ENCODE results near the gene SPIRE2. TPM values are rescaled to one million over a fixed set of nuclear protein-coding genes. Genes with fewer than 3 reads are reported as not detected.

The SPIRE2 gene
- total and polyA plus RNA-seq, 2 experiments from 2014 or later, result 18.4 to 21.7 TPM

- H4K20me1 ChIP-seq (ENCODE audit: insufficient read depth, poor library complexity, severe bottlenecking), result no peaks in the 10 kb centered on the region
- no peaks in the 10 kb centered on the region for H3K27me3 ChIP-seq
- TF ChIP-seq EZH2phosphoT487 (IDR thresholded peaks at IDR 0.05; ENCODE audit: low read depth, severe bottlenecking, unreplicated experiment) (no peak), EZH2 (IDR thresholded peaks at IDR 0.05; ENCODE audit: borderline replicate concordance) (no peak), CTCF (IDR thresholded peaks at IDR 0.05; ENCODE audit: poor library complexity) (no peak)
- H3K36me3 ChIP-seq (replicated peaks; ENCODE audit: insufficient read depth, low read depth), result no peaks in the 10 kb centered on the region
- no peak overlapping the region for H2AFZ ChIP-seq
- H3K79me2 ChIP-seq, result no peaks in the 10 kb centered on the region
- no peaks in the 10 kb centered on the region for H3K9me3 ChIP-seq (ENCODE audit: low read depth)
- 96% methylated on average over 5 of the region's 5 CpGs for WGBS (ENCODE audit: low lambda C conversion rate, missing lambda C conversion rate)
- no peak overlapping the region for H3K27ac ChIP-seq
- no peak overlapping the region for H3K4me3 ChIP-seq
- no peak for DNase-seq (ENCODE audit: low spot score)
- no peaks in the 10 kb centered on the region for H3K9me2 ChIP-seq (replicated peaks; ENCODE audit: insufficient read depth)
- H3K4me2 ChIP-seq, result no peak overlapping the region
- H3K4me1 ChIP-seq (ENCODE audit: insufficient read depth), result no peaks in the 10 kb centered on the region
Observed at GRCh38 chr16:89798126-89798525, 30.1 kb upstream of the SPIRE2 start.

GRCh38 chr16:89798832-89799370 lies 29.4 kb upstream of the SPIRE2 start:
- no peaks in the 10 kb centered on the region for H3K27me3 ChIP-seq
- no peaks in the 10 kb centered on the region for H4K20me1 ChIP-seq (ENCODE audit: insufficient read depth, poor library complexity, severe bottlenecking)
- H3K9me3 ChIP-seq (ENCODE audit: low read depth), result no peaks in the 10 kb centered on the region
- no peak for DNase-seq (ENCODE audit: low spot score)
- no peak overlapping the region for H3K4me3 ChIP-seq
- no peak overlapping the region for H3K27ac ChIP-seq
- 89% methylated on average over 15 of the region's 15 CpGs for WGBS (ENCODE audit: low lambda C conversion rate, missing lambda C conversion rate)
- no peaks in the 10 kb centered on the region for H3K9me2 ChIP-seq (replicated peaks; ENCODE audit: insufficient read depth)
- H3K79me2 ChIP-seq, result no peaks in the 10 kb centered on the region
- no peaks in the 10 kb centered on the region for H3K36me3 ChIP-seq (replicated peaks; ENCODE audit: insufficient read depth, low read depth)
- no peak overlapping the region for H2AFZ ChIP-seq
- no peaks in the 10 kb centered on the region for H3K4me1 ChIP-seq (ENCODE audit: insufficient read depth)
- TF ChIP-seq EZH2 (IDR thresholded peaks at IDR 0.05; ENCODE audit: borderline replicate concordance) (no peak), CTCF (IDR thresholded peaks at IDR 0.05; ENCODE audit: poor library complexity) (no peak), EZH2phosphoT487 (IDR thresholded peaks at IDR 0.05; ENCODE audit: low read depth, severe bottlenecking, unreplicated experiment) (no peak)
- H3K4me2 ChIP-seq, result no peak overlapping the region

GRCh38 chr16:89801800-89802199 lies 26.5 kb upstream of the SPIRE2 start:
- DNase-seq (ENCODE audit: low spot score), result no peak
- Histone ChIP-seq H3K4me3 (no peak overlapping the region), H3K9me2 (replicated peaks; ENCODE audit: insufficient read depth) (no peaks in the 10 kb centered on the region), H3K4me1 (ENCODE audit: insufficient read depth) (no peaks in the 10 kb centered on the region), H3K27ac (no peak overlapping the region), H3K9me3 (ENCODE audit: low read depth) (no peaks in the 10 kb centered on the region), H4K20me1 (ENCODE audit: insufficient read depth, poor library complexity, severe bottlenecking) (no peaks in the 10 kb centered on the region), H3K36me3 (replicated peaks; ENCODE audit: insufficient read depth, low read depth) (no peaks in the 10 kb centered on the region), H3K4me2 (no peak overlapping the region), H2AFZ (no peak overlapping the region), H3K79me2 (no peaks in the 10 kb centered on the region), H3K27me3 (no peaks in the 10 kb centered on the region)
- WGBS (ENCODE audit: low lambda C conversion rate, missing lambda C conversion rate), result 98% methylated on average over 12 of the region's 12 CpGs
- TF ChIP-seq CTCF (IDR thresholded peaks at IDR 0.05; ENCODE audit: poor library complexity) (no peak), EZH2 (IDR thresholded peaks at IDR 0.05; ENCODE audit: borderline replicate concordance) (no peak)

Data from hepatocyte (in vitro differentiated cells).